KOPT-K1 (cell line): ENCODE measurements around the gene TRIM49C.
"Not testable (repeated sequence)": the region's sequence is repeated elsewhere in the genome, so short reads cannot be mapped to it uniquely, and the experiment has no call there.

ENCODE experiments used
- H3K27ac ChIP-seq: fragments of 200-600 bp; sonication (generic); 2 replicates; pipeline ENCODE4 v1.5.1; 2016; ENCODE audit warnings: antibody characterized with exemption, mild to moderate bottlenecking, low read depth, low read length; ENCODE audit not compliant: poor library complexity, severe bottlenecking
- H3K36me3 ChIP-seq: fragments of 200-600 bp; sonication (generic); 2 replicates; pipeline ENCODE4 v1.5.1; 2017; ENCODE audit warnings: antibody characterized with exemption, mild to moderate bottlenecking, low read length, moderate library complexity; ENCODE audit not compliant: insufficient read depth
- H3K9me3 ChIP-seq: fragments of 200-600 bp; sonication (generic); 2 replicates; pipeline ENCODE4 v1.5.1; 2017; ENCODE audit warnings: antibody characterized with exemption, low read length, mild to moderate bottlenecking; ENCODE audit not compliant: insufficient read depth, poor library complexity, severe bottlenecking

The TRIM49C gene, protein sequence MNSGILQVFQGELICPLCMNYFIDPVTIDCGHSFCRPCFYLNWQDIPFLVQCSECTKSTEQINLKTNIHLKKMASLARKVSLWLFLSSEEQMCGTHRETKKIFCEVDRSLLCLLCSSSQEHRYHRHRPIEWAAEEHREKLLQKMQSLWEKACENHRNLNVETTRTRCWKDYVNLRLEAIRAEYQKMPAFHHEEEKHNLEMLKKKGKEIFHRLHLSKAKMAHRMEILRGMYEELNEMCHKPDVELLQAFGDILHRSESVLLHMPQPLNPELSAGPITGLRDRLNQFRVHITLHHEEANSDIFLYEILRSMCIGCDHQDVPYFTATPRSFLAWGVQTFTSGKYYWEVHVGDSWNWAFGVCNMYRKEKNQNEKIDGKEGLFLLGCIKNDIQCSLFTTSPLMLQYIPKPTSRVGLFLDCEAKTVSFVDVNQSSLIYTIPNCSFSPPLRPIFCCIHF

DNA sequence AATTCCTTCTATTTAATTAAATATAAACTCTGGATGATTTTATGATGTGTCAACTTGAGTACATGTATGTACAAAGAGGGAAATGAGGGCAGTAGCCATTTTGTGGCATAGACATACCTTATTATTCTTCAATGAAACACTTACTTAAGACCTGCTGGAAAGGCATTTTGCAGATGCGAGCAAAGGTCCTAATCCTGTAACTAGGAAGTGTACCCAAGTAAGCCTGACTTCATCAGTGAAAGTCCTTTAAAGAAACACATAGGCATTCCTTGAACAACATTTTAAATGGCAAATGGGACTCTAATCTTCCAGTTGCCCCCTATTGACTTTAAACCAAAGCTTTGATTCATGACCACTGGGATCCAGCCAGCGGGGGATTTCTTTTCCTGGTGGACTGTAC is at the start of gene TRIM49C:
TRIM49C (plus strand) TSS at position 301 of the 400 bp plus-strand sequence. CDS start 4,106 bp downstream, outside the sequence.
- not testable (repeated sequence) for H3K9me3 ChIP-seq, H3K36me3 ChIP-seq, H3K27ac ChIP-seq

DNA sequence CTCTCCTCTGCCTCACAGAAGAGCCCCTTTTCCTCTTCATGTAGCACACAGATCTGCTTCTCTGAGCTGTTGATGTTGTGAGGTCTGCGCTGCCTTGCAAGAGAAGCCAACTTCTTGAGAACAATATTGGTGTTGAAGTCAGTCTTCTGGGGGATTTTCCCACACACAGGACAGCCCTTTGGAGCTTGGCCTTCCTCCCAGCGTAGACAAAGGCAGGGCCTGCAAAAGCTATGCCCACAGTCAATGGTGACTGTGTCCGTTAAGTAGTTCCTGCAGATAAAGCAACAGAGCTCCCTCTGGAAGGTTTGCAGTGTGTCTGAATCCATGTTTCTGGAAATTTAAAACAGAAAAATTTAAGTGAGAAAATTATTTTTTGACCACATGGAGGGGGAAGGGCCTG is 6.7 kb upstream of the TRIM49C start:
- H3K9me3 ChIP-seq, H3K27ac ChIP-seq, H3K36me3 ChIP-seq: not testable (repeated sequence)

DNA sequence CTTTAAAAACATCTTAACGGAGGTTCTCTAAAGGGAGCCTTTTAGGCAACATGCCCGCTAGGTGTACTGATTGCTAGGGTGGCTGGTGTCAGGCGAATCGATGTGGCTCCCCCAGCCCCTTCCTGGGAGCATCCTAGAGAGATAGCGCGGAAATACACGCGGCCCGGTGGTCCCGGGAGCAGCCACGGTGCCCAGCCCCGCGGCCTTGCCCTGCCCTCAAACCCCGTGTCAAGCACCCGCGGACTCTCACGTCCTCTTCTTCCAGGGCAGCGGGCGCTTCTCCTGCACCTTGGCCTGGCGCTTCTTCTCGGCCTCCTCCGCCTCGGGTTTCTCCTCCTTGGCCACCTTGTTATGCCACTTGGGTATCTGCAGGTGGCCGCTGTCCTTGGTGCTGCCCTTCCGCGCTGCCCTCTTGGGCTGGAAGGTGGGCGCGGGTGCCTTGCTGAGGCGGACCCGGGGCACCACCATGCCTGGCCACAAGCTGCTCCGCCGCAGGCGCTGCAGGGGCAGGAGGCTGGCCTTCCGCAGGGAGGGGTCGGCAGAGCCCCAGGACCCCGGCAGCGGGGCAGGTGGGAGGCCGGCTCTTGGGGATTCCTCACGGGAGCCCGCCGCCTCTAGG is 20.8 kb downstream of the TRIM49C start:
- H3K27ac ChIP-seq, H3K36me3 ChIP-seq, H3K9me3 ChIP-seq: not testable (repeated sequence)

DNA sequence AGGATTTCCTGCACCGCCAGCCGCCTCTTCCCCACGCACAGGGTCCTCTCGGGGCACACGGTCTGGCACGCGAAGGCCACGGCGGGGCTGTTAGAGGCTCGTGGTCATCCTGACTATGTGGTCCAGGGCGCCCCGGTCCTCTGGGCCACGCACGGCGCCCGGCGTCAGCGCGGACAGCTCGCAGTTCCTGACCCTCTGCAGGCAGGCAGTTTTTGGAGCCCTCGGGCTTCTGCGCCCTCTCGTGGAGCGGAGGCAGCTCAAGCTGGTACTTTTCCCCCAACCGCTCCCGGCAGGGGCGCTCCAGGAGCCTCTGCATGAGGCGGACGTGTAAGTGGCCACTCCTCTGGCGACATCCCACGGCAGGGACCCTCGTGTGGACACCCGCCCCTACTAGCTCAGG is 21.4 kb downstream of the TRIM49C start:
- H3K27ac ChIP-seq, H3K9me3 ChIP-seq, H3K36me3 ChIP-seq: not testable (repeated sequence)

DNA sequence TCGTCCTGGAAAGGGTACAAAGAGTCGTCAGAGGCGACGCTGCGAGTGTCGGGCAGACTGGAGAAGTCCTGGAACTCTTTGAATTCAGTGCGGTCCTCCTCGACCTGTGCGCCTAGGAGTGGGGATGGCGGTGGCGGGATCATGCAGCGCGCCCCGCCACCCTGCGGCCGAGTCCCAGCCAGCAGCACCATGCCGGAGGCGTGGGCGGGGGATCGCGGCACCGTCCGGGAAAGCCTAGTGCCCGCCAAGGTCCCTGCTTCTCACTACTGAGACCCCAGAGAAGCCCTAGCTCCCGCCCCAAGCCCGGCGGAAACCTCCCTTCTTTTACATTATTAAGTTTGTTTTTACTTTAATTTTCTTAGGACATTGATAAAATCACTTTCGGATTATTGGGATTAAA is 22.6 kb downstream of the TRIM49C start:
- not testable (repeated sequence) for H3K36me3 ChIP-seq, H3K9me3 ChIP-seq, H3K27ac ChIP-seq

DNA sequence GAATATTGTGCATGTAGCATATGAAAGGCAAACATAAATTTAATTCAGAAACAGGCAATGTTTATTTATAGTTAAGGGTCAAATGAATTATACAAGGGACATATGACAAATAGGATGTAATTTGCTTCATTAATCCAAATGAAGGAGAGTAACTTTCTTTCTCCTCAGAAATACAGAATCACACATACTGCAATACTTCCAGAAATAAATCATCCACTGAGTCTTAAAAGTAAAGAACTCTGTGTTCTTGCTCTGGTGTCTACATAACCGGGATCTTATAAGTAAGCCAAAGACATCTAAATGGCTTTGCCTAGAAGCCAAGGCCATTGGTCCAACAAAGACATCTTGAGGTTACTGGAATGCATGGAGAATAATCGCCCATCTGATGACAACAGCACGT is 54.7 kb downstream of the TRIM49C start, which contains the start of gene UBTFL1:
UBTFL1 (plus strand) TSS at position 301 of the 400 bp plus-strand sequence; CDS start at position 301, 0 bp downstream.
- not testable (repeated sequence) for H3K27ac ChIP-seq, H3K9me3 ChIP-seq, H3K36me3 ChIP-seq

DNA sequence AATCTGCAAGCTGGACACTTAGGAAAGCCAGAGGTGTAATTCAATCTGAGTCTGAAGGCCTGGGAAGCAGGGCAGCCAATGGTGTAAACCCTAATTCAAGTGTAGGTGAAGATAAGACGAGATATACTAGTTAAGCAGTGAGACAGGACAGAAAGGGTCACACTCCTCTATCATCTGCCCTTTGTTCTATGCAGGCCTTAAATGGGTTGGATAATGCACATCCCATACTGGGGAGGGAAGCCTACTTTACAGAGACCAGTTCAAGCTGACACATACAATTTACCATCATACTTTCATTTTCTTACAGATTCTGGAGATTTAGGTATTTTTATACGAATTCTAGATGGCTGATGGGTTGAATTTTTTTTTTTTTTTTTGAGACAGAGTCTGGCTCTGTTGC is 57.8 kb downstream of the TRIM49C start:
- not testable (repeated sequence) for H3K9me3 ChIP-seq, H3K27ac ChIP-seq, H3K36me3 ChIP-seq
